HG03575 (cell line): Measurements from ENCODE around the gene CYP2S1.

Experiments
- ATAC-seq: cut with Tn5 transposase; IDR thresholded peaks from one replicate; pipeline ENCODE4 v1.9.1; 2021; ENCODE audit not compliant: unreplicated experiment, insufficient number of reproducible peaks, low FRiP score; ENCODE audit errors: extremely low read depth

The CYP2S1 gene

DNA sequence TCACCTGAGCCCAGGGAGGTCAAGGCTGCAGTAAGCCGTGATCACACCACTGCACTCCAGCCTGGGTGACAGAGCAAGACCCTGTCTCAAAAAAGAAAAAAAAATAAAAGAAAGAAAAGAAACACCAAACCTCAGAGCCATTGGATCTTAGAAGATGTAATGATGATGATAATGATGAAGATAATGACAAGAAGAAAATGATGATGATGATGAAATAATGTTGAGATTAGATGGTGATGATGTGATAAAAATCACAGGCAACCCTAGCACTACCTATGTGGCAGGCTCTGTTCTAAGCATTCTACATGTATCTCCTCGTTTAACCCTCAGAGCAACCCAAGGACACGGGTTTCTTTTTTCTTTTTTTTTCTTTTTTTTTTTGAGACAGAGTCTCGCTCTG, 51.1 kb downstream of the CYP2S1 start:
- no peak for ATAC-seq

DNA sequence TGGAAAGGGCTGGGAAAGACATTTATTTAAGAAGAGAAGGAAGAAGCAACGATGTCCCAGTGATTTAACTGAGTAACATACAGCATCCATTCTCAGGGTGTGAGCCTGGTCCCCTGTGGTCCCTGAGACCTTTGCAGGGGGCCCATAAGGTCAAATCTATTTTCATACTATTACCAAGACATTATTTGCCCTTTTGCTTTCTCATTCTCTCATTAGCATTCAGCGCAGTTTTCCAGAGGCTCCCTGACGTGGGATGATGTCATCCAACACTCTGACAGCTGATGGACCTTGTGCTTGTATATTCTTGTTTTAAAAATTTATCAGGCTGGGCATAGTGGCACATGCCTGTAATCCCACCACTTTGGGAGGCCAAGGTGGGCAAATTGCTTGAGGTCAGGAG, 52.8 kb downstream of the CYP2S1 start:
- ATAC-seq = no peak

DNA sequence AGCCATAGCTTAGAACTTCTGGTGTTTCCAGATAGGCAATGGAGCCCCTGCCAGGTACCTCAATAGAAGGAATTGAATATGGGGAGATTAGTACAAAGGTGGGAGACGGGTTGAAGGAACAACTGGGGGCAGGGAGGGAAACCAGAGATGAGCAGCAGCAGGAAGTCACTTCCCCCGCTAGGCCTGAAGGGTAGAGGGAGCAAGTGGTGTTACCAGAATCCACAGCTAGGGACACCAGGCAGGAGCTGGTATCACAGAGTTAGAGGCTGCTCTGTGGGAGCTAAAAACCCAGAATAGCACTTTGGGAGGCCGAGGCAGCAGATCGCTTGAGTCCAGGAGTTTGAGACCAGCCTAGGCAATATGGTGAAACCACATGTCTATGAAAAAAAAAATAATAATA, 55.9 kb downstream of the CYP2S1 start:
- no peak for ATAC-seq

DNA sequence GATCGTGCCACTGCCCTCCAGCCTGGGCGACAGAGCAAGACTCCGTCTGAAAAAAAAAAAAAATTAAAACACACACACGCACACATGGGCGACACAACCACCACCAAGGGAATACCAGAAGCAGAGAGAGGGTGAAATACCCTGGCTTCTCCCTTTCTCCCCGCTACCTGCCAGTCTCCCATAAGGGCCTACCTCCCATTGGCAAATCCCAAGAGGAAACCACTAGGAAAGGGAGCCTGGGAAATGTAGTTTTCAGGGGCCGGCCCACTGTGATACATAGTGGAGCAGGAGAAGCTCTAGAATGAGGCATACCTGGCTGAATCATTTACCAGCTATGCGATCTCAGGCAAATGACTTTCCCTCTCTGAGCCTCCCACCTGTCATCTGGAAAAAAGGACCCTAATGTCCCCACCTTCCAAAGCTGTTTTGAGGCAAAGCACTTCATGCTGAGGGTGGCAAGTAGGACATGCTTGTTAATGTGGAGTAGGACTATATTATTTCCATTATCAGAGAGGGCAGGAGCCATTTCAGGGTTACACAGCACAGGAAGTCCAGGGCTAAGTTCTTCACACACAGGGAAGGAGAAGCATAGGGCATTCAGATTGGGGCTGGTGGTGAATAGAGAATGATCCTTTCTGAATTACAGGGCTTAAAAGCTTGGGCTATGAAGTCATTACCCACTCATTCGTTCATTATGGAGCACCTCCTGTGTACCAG, 56.8 kb downstream of the CYP2S1 start:
- no peak for ATAC-seq

DNA sequence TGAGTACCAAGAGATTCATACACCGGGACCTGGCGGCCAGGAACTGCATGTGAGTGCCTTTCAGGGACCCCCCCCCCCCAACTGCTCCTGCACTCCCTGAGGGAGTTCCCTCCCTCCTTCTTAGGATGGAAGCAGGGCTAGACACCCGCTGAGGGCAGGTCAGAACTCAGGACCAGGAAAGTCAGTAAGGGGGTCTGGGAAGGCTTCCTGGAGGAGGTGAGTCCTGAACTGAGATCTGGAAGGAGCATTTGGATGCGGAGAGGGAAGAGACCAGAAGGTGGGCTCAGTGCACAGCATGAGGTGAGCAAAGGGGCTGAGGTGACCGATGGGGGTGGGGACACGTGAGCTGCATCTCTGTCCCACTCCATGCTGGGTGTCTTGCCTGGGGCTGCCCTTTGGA, 60.6 kb downstream of the CYP2S1 start:
- ATAC-seq = no peak

DNA sequence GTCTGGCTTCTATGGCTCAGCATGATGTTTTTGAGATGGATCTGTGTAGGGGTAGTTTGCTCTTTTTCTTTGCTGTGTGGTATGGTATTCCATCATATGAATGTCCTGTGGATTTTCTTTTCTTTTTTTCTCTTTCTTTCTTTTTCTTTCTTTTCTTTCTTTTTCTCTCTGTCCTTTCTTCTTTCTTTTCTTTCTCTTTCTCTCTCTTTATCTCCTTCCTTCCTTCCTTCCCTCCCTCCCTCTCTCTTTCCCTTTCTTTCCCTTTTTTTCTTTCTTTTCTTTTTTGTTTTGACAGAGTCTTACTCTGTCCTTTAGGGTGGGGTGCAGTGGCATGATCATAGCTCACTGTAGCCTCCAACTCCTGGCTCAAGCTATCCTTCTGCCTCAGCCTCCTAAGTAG, 62.2 kb downstream of the CYP2S1 start:
- ATAC-seq = no peak
